Prostate gland (tissue), 2 donors: ENCODE data around the gene KLHL25. TPM values are rescaled to one million over a fixed set of nuclear protein-coding genes. Genes with fewer than 3 reads are reported as not detected.

Source experiments
- DNase-seq: peaks from one replicate; pipeline ENCODE4 v3.0.0-alpha.2; 2019; ENCODE audit warnings: low spot score
- H3K27ac ChIP-seq, 2 donors: fragments of 200-600 bp; sonication (generic); 2 replicates each; pipeline ENCODE4 v1.5.1; 2017 to 2019
- H3K27me3 ChIP-seq: fragments of 200-600 bp; sonication (generic); replicated peaks from 2 replicates; pipeline ENCODE4 v1.5.1; 2019; ENCODE audit not compliant: insufficient read depth
- H3K36me3 ChIP-seq, 2 donors: fragments of 200-600 bp; sonication (generic); 1 replicate in 1 of 2; 2 replicates in 1 of 2; pipeline versions ENCODE4 v1.5.1 to v1.8.1; 2017 to 2019
- H3K4me1 ChIP-seq: fragments of 200-600 bp; sonication (generic); replicated peaks from 2 replicates; pipeline ENCODE4 v1.5.1; 2019
- H3K4me3 ChIP-seq, 2 donors: fragments of 200-600 bp; sonication (generic); 2 replicates each; pipeline ENCODE4 v1.5.1; 2017 to 2019
- H3K9me3 ChIP-seq: fragments of 200-600 bp; sonication (generic); 2 replicates; pipeline ENCODE4 v1.5.1; 2017
- POLR2A ChIP-seq: fragments of 450-650 bp; IDR thresholded peaks from one replicate; pipeline ENCODE4 v1.6.1; 2016; ENCODE audit warnings: antibody characterized with exemption, mild to moderate bottlenecking
- POLR2AphosphoS5 ChIP-seq: sonication (generic); formaldehyde crosslinking; IDR thresholded peaks from one replicate; pipeline ENCODE4 v1.6.1; 2017; ENCODE audit warnings: antibody characterized with exemption
- WGBS: methylation state at CpG from one replicate; pipeline ENCODE4 v1.1.5; 2018; 5-methylcytosine and 5-hydroxymethylcytosine counted together
- intact Hi-C: fragments of 100-400 bp; cut with DNase I; formaldehyde crosslinking; loops from one replicate; pipeline ENCODE4 v1.14.2; 2022
- total RNA-seq, 2 donors: library from RNA; depleted of rRNA; stranded (reverse); fragments of >200 nt; gene quantifications; one replicate each; pipeline ENCODE4 v1.1.0, GENCODE V29; 2016
- TF ChIP-seq, protein P1 (sequence below), 4 experiments: fragments of 200-600 bp in 2 of 4; fragments of 450-650 bp in 2 of 4; sonication (generic) in 2 of 4; IDR thresholded peaks; 1 replicate in 3 of 4; 2 replicates in 1 of 4; pipeline ENCODE4 v1.5.1; 2016 to 2019; ENCODE audit warnings: antibody characterized with exemption in 4 of 4, mild to moderate bottlenecking in 2 of 4, moderate library complexity in 2 of 4

KLHL25 gene
- total RNA-seq, 2 donors from 2014 or later: 5.1 to 30.8 TPM

DNA sequence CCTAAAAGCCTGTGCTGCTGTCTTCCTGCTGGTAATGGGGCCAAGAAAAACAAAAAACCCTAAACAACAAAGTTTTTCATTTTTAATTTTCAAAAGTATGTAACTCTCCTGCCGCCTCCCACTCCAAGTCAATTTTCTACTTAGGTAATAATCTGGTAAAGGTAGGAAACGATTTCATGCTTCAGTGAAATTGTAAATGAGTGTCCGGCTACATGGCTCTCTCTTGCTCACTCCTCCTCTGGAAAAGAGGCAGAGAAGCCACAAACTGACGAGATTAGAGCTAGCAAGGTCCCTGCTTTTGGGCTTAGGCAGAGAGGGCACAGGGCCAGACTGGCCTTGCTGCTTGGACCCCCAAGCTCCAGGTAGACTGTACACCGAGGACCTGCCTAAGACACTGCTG lies 23.5 kb downstream of the KLHL25 start:
- Histone ChIP-seq H3K27ac (peak overlapping the region in 1 of 2 donors; percentile 62), H3K4me1 (no peaks in the 10 kb centered on the region), H3K27me3 (no peaks in the 10 kb centered on the region), H3K36me3 (no peaks in the 10 kb centered on the region), H3K9me3 (no peaks in the 10 kb centered on the region), H3K4me3 (no peak overlapping the region)
- intact Hi-C loops: no loop called here
- TF ChIP-seq, protein P1, sequence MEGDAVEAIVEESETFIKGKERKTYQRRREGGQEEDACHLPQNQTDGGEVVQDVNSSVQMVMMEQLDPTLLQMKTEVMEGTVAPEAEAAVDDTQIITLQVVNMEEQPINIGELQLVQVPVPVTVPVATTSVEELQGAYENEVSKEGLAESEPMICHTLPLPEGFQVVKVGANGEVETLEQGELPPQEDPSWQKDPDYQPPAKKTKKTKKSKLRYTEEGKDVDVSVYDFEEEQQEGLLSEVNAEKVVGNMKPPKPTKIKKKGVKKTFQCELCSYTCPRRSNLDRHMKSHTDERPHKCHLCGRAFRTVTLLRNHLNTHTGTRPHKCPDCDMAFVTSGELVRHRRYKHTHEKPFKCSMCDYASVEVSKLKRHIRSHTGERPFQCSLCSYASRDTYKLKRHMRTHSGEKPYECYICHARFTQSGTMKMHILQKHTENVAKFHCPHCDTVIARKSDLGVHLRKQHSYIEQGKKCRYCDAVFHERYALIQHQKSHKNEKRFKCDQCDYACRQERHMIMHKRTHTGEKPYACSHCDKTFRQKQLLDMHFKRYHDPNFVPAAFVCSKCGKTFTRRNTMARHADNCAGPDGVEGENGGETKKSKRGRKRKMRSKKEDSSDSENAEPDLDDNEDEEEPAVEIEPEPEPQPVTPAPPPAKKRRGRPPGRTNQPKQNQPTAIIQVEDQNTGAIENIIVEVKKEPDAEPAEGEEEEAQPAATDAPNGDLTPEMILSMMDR (IDR thresholded peaks at IDR 0.05): no peak
- no peak for TF ChIP-seq POLR2AphosphoS5
- TF ChIP-seq POLR2A: no peak
- WGBS: 56% methylated on average over 4 of the region's 5 CpGs
- no peak for DNase-seq

DNA sequence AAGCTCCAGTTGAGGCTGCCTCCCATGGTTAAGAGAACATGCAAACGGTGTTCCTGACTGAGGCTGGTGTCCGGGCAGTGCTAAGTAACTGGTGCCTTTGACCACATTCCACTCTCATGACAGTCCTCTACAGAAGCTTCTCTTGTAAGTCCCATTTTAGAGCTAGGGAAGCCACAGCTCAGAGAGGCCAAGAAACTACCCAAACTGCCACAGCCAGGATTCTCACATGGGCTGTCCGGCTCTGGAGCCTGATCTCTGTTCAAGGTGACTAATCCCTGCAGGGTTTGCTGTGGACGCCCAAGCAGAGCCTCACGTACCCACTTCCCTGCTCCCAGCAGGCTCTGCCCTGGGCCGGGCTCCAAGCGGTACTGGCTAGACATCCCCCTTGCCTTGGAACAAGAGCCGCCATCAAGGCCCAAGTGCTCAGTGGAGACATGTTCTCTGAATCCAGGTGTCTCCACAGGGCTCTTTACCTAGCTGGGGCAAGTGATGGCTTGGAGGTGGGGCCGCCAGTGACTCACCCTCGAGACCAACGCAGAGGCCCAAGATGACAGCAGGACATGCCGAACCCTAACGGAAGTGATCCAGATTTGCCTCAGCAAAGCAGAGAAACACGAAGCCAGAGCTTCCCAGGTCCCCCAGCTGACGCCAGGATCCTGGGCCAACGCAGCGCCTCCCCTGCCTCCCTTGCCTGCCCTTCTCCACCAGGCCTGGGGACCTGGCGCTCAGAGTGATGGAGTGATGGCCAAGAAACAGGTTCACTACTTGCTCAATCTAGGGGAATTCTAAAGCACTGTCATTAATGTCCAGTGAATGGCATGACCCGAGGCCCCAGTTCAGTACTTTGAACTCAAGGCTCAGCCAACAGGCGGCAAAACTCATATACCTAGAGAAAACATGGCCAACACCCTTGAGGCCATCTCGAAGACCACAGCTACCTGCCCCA lies 24.4 kb downstream of the KLHL25 start:
- Histone ChIP-seq H3K27me3 (no peaks in the 10 kb centered on the region), H3K36me3 (no peaks in the 10 kb centered on the region), H3K4me3 (no peak overlapping the region), H3K4me1 (no peaks in the 10 kb centered on the region), H3K27ac (no peak overlapping the region), H3K9me3 (no peaks in the 10 kb centered on the region)
- intact Hi-C loops: no loop called here
- no peak for TF ChIP-seq POLR2A
- no peak for TF ChIP-seq POLR2AphosphoS5
- TF ChIP-seq, protein P1 (IDR thresholded peaks at IDR 0.05): no peak
- DNase-seq: no peak
- 95% methylated on average over 20 of the region's 21 CpGs for WGBS

DNA sequence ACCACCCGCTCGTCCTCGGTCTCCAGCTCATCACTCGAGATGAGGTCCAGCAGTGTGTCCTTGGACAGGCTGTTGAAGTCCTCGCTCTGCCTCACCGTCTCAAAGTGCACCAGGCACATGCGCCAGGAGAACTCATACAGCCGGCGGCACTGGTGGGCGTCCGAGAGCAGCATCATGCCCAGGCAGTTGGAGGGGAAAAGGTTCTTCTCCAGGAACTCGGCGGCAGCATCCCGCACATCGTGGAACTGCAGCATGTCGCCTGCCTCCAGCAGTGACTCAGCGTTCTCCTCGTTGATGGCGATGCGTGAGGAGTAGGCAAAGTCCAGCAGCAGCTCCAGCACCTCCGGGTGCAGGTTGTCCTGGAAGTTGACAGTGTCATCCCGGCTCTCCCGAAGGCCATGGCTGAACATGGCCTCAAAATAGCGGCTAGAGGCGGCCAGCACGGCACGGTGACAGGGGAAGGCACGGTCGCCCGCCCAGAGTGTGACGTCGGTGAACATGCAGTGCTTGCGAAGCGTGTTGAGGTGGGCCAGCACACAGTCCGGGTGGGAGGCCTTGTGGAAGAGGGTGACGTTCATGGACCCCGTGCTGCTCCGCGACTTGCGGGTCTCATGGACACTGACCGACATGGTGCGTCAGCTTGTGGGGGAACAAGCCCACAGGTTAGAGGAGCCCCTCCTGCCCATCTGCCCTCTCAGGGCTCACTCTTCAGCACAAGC lies 25.4 kb downstream of the KLHL25 start:
- no peak overlapping the region for H3K27ac ChIP-seq
- no peaks in the 10 kb centered on the region for H3K27me3 ChIP-seq
- H3K4me3 ChIP-seq: no peak overlapping the region
- DNase-seq: no peak
- H3K9me3 ChIP-seq: no peaks in the 10 kb centered on the region
- WGBS: 97% methylated on average over 42 of the region's 42 CpGs
- no peaks in the 10 kb centered on the region for H3K36me3 ChIP-seq
- intact Hi-C loops: no loop called here
- TF ChIP-seq, protein P1 (IDR thresholded peaks at IDR 0.05): no peak
- TF ChIP-seq POLR2AphosphoS5 (no peak), POLR2A (no peak)
- H3K4me1 ChIP-seq: no peaks in the 10 kb centered on the region

DNA sequence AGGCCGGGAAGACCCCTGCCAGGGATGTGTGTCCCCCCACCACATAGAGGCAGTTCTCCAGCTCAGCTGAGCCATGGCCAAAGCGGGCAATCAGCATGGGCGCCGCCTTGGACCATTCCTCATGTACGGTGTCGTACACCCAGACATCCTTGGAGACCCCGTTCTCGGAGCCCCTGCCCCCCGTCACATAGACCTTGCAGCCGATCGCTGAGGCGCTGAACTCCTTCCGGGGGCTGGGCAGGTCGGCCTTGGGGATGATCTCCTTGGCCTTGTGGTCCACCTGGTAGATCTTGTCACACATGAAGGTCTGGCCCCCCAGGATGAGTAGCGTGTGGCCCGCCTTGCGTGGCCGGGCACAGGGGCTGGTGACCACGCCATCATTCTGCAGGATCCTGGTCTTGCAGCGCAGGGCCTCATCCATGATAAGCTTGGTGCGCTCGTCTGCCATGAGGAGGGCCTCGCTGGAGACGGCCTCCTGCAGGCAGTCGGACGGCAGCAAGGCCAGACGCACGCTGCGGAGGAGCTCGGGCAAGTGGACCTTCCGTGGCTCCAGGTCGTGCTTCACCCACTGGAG lies 26.0 kb downstream of the KLHL25 start:
- Histone ChIP-seq H3K4me1 (no peaks in the 10 kb centered on the region), H3K36me3 (no peaks in the 10 kb centered on the region), H3K27ac (no peak overlapping the region), H3K9me3 (no peaks in the 10 kb centered on the region), H3K27me3 (no peaks in the 10 kb centered on the region), H3K4me3 (no peak overlapping the region)
- intact Hi-C loops: no loop called here
- WGBS: 96% methylated on average over 26 of the region's 32 CpGs
- DNase-seq: no peak
- TF ChIP-seq, protein P1 (IDR thresholded peaks at IDR 0.05): no peak
- TF ChIP-seq POLR2A: no peak
- TF ChIP-seq POLR2AphosphoS5: no peak
